ENCODE measurements around the gene LRRC53.

LRRC53 gene, protein sequence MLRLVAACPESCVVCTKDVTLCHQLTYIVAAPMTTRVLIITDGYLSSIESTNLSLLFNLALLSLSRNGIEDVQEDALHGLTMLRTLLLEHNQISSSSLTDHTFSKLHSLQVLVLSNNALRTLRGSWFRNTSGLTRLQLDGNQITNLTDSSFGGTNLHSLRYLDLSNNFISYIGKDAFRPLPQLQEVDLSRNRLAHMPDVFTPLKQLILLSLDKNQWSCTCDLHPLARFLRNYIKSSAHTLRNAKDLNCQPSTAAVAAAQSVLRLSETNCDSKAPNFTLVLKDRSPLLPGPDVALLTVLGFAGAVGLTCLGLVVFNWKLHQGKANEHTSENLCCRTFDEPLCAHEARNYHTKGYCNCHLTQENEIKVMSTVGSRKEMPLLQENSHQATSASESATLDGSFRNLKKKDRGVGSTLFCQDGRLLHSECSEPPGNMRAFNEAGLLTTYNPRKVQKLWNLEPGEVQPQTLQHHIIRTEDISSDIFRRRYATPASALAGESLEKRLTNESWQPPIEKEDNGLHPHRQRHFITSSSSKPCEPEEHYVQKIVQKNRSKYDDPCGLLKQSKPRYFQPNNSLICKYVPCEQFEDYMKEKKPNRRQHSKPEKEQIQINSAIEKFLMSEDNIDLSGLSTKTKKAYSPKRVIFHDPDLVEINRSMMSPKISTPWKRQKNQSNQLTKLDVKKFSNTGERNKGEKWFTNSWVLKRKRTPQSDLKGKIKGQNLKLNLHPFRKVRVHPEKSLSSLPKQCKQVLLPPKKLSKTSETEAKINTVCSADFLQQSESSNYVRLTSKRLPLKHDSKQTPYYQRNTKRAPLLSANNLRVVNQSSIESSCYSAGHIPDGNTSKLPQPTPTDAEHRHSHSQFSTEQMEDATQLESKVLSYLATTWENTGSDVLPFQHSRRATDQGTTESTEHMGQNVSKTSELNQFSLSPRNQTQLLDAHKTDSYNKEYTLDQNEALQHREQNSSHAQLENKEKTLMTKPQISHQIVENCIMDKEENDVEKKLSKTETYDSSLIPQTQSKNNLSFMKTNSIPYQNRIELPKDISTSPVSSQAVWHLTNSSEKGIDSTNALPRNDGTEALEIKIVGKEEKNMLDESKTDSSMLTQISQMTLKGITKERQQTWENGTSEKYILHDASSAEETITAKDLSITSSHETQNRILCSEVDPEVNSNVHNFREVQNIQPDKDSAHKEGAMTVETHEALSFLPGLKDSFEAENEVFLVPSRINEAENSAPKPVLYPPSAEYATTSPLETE

DNA sequence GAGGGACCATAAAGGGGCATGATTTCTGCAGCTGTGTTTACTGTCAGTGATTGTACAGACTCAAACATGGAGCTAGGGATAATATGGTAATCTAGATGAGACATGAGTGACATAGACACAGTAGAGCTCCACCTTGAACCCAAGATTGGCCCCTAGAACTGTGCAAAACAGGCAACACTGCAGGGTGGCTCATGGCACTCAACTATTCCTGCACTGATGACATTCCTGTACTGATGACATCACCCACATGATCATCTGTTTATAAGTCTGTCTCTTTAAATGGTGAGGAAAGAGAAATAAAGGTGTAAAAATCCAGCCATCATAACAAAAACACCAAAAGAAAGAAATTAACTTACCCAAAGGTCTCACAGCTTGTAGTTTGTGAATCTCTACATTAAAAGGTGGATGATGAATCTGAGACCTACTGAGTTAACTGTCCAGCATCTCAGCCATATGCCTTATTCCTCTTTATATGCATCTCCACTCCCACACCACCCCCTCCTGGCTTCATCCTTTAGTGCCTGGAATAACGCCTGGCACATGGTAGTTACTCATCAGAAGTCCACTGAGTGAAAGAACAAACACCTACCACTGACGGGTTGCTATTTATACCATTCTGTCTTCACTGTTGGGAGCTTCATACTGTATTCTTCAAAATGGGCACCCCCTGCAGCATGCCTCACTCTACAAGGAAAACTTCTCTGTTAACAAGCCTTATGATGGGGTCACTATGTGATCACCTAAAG lies at the start of gene LRRC53:
Gene LRRC53, minus strand, starts transcription at position 442 of the 746 bp plus-strand sequence. CDS start 29,262 bp downstream, outside the sequence.
- DNase-seq, result no peak

DNA sequence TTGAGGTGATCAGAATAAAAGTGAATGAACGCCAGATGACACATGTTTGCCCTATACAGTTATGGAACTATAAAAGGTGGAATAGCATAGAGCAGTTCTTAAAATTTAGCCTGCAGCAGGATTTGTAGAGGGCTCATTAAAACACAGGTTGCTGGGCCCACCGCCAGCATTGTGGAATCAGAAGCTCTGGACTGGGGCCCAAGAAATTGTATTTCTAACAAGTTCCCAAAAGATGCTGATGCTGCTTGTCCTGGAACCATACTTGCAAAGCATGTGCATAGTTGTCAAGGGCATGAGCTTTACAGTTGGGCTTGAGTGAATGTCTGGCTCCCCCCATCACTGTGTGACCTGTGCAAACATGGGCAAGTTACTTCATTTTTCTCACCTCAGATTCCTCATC lies 37.5 kb upstream of the LRRC53 start:
- DNase-seq, result no peak

DNA sequence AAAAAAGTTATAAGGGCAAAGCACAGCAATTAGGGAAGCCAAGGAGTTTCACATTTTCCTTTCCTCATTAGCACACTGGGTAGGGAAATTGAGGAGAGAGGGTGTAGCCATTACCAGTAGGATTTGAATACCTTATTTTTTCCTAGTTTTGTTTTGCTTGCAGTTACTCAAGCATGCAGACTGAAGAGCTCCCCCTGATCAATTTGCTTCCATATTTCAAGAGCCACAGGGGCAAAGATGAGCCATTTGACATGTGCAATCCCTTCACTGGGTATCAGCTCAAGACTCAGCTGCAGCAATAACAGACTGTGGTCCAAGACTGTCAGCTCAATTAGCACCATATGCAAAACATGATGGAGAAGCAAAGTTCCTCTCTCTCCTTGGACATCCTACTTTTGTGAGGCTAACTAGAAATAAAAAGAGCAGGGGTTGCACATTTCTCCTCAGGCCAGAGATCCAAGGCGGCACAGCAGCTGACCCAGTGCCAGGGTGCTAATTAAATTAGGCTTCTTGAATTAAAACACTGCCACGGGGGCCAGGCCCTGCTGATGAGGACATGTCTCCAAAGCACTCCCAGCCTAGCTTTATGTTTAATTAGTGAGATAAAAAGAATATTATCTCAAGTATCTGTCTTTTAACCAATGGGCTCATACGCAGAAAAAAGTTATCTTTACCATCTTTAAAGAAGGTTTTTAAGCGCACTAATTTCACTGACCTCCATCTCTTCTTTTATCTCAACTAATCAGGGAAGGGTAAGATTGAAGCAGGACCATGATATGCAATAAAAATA lies 36.7 kb upstream of the LRRC53 start:
- DNase-seq, result no peak

DNA sequence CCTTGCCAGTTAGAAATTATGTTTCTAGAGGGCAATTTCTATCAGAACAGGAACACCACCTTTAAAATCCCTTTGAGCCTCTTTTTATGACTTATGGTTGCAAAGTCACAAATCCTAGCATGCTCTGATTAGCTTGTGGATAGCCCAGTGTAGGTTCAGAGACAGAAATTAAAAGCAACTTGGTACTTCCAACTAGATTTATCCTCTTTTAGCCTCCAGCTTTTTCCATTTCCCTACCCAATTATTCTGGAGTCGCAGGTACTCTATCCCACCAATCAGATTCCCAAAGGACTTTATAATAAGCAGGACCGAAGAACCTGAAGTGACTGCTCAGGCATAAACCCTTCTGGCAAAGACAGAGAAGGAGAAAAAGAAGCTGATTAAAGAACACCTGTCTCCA lies 33.4 kb upstream of the LRRC53 start:
- DNase-seq, result no peak

DNA sequence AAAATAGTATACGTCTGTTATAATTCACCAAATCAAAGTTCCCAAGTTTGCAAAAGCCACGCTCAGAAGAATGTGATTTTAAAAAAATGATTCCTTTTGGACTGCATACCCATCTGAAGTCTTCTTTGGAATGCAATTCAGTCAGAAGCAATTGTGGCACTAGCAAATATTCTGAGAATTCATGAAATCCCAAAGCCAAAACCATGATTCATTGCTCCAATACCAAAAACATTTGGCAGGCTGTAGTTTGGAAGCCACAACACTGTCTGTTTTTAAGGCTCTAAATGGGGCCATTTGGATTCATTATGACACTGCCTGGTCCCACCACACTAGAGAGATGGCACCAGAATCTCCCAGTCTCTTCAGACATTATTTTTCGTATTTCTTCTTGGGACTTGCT lies 21.8 kb upstream of the LRRC53 start:
- no peak for DNase-seq

DNA sequence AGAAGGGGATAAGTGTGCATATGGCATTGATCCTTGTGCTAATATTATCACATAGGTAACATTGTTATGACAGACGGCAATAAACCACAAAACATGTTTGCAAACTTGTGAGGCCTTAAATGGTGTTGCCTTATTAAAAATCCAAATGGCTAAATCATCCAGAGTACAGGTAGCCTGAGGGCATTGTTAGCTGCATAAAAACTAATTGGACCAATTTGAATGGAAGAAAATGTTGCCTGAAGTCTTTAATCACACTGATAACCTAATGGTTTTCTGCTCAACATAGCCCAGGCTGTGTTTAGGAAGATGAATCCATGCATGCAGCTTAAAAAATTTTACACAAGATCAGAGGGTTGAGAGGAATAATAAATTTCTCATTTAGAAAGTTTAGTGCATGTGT lies 19.4 kb upstream of the LRRC53 start:
- DNase-seq, result no peak

DNA sequence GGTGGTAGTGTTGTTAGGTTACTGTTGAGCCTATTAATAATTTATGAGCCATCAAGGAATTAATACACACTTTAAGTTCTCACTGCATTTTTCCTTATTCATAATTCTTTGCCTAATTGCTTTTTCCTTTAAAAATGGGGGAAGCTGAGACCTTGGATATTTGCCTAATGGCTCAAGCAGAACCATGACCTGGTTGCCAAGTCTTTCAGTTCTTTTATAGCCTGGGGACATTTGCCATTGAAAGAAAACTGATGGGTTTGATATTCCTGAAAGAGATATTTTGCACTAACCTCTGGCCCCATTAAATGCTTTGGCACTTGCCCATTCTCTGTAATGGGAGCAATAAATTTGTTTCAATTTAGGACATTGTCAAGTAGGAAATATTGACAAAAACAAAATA lies 18.5 kb upstream of the LRRC53 start:
- no peak for DNase-seq

DNA sequence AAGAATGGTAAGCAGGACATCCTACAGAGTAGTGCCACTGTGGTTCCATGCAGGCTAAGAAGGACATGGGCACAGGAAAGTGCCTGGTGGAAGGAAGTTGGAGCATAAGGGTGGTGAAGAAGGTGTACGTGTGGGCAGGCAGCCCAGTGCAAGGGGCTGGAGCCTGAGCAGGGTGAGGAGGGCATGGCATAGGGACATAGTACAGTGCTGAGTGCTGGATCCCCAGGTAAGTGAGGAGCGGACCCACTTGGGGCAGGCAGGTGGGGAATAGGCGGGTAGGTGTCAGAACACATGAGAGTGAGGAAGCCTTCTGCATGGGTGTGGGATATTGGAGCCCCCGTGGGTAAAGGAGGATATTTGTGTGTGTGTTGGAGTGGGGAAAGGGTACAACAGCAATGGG lies 15.7 kb upstream of the LRRC53 start:
- DNase-seq, result no peak

DNA sequence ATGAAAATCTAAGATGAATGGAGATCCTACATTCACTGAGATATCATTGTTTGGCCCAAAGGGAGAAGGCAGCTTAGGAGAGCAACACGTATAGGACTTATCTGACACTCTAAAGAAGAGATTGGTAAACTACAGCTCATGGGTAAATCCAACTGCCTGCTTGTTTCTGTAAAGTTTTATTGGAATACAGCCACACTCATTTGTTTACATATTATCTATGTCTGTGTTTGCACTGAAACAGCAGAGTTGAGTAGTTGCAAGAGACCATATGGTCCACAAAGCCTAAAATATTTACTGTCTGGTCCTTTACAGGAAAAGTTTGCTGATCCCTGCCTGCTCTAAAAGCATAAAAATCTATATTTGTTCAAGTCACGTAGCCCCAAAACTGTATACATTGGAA lies 14.3 kb upstream of the LRRC53 start:
- no peak for DNase-seq

DNA sequence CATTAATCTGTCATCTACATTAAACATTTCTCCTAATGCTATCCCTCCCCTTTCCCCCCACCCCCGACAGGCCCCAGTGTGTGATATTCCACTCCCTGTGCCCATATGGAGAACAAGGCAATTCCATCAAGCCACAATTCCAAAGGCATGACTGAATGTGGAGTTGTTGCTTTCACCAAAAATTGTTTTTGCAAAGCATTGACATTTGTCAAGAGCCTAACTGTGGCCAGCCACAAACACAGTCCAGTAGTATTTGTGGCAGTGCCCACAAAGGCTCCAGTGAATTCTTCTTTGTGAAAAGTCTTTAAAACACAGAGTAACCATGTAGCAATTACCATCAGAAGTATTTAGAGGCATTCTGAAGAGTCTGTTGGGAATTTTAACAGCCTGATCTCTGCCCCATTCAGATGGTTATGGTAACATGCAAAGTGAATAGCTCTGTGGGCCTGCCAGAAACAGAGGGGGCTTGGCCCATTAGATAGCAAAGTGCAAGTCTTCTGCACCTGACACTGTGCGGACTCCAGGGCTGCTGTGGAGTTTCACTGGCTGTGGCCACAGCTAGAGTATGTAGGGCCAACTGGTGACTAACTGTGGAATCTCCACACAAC lies 11.6 kb upstream of the LRRC53 start:
- no peak for DNase-seq

DNA sequence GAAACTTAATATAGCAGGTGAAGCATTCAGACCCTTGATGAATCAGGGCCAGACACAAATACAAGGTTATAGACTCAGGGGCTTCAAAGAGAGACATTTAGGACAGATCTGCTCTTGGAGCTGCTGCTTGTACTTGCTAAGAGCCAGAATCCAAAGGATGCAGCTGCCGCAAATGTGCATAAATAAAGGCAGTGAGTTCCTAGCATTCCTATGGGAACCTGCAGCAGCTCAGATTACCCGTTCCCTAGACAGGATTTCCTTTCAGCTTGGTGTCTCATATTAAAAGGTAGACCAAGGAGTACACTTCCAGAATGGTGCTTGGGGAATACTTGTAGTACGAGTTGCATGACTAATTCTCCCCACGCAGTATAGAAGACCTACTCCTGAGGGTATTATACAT lies 9.7 kb upstream of the LRRC53 start:
- no peak for DNase-seq

DNA sequence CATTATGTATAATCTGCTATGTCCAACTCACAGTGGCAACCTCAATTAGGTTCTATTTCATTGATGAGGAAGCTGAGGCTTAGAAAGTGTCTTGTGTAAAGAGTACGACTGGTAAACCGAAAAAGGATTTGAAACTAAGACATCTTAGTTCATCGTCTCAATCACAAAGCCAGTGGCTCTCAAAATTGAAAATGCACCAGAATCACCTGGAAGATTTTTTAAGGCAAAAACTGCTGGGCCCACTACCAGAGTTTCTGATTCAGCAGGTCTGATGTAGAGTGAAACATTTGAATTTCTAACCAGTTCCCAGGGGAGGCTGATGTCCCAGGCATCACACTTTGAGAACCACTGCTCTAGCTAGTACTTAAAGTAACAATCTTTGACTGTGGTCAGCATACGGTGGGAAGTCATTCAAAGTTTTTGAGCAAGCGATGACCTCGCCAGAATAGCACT lies 5.2 kb upstream of the LRRC53 start:
- DNase-seq, result no peak

DNA sequence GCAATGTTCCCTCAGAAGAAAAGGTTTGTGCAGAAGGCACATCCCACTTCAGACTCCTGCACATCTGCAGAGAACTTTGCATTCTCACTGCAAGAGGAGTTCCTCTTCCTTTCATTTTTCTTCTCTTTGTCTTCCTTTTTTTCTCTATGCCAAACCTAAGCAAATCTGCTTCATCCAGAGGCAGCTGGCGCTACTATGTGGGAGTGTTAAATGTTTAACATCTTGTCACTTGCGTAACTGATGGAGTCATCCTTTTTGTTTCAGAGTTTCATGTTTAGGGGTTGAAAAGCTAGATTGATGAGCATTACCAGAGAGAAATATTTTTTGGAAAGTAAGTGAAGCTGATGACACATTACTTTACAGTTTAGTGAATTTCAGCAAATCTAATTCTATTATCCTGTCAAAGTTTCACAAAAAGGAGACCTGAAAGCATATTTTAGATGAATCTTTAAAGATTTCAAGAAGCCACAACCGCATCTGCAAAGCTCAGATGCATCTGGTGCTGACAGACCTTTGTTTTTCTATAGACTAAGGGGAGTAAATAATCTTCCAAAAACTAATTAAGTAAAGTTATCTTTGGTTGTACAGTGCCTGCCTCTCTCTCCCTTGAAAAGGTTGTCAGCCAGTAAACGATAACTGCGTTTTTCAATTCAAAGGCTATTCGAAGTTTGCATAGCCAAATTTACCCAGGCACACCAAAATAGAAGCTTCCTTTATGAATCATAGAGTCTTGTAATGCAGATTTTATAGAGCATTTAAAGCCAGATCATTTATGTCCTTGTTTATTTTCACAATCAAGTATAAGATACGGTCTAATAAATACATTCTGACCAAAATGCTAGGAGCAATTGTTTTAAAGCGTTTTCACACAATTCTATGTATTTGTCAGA lies 1.2 kb upstream of the LRRC53 start:
- no peak for DNase-seq

DNA sequence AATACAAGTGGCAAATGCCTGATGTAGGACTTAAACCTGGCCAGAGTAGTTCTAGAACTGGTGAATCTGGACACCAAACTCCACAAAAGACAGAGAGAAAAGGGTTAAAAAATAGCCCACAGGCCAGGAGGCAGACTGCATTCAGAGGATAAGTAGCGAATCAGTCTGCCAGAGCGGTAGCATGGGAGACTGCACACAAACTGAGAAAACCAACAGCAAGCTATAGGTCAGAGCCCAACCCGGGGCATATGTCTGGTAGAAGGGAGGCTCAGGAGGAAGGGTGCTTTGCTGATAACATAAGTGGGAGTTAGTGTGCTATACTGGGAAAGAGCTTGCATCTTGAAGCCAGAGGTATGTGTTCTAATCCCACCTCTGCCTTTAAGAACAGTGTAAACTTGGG lies 4.0 kb downstream of the LRRC53 start:
- DNase-seq, result no peak

DNA sequence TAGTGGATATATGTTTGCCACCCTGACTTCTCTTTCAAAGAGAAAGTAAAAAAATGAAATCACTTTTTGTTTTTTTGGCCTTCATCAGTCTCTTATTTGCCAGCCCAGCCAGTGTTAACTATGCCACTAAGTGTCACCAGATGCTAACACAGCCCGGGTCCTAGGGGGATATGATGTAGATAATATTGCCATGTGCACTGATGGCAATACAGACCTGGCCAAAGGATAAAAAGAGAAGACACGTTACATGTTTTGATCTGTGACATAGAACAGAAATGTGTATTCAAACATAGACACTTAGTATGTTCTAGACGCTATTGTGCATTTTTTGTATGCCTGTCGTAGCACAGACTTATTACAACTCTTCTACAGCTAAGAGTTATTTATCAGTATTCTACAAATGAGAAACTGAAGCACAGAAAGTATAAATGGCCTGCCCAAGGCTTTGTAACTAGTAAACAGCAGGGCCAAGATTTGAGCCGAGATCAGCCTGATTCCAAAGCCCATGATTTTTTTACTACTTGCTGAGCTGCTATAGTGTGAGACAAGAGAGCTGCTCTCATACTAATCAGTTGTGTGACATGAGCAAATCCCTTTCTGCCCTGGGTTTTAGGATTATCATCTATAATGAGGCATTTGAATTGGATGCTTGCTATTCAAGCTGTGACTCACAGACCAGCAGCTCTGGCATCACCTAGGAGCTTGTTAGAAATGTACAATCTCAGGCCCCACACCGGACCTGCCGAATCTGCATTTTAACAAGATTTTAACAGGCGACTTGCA lies 6.3 kb downstream of the LRRC53 start:
- no peak for DNase-seq

DNA sequence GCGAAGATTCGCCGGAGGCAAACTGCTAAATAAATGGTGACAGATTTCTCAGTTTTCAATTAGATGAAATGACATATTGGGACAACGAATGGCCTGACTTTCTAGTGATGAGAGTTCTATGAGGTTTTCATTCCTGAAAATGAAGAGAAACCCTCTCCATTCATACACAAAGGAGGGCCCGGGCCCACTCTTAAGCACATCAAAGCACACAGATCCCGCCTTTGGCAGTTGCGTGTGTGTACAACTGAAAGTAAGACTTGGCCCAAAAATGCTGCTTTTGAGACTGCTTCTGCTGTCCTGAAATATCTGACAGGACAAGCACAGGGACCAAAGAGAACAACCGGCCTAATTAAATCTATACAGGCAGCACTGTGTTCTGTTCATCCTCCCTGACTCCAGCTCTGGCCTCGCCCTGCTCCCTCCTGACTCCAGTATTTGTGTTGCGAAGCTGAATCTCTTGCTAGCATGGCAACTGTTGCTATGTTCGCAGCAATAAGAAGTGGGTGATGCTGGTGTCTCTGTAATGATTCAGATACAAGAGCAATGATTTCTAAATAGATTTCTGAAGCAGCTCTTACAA lies 7.4 kb downstream of the LRRC53 start:
- DNase-seq, result no peak

DNA sequence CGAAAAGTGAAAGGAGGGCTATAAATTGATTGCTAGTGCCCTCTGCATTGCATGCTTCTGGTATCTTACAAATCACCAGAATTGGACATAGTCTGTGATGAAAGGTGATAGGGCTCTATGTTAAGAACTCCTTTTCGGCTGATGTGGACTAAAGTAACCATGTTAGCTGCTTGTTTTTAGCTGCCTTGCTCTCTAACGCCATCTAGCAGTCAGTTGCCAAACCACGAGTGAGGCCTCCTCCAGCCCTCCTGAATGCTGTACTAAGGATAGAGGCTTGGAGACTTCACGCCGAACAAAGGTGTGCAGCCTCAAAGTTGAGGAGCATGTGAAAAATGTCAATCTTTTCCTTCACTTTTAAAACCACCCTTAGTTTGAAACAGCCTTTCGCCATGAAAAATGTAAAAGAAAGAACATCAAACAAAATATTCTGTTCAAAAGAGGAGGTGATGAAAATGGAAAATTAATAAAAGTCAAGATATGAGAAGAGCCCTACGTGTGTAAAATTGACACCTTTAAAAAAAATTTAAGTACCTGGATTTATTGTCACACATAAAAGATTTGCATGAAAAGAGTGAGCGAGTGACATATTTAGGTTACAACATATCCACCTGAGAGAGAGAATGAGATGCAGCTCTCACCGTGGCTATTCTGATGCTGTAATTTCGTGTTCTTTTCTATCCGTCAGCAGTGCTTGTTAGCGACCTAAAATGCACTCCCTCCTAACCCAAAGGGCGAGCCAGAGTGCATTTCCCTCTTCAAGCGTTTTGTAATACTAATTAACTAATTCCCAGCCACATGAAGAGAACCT lies 8.1 kb downstream of the LRRC53 start:
- DNase-seq, result peak; percentile 5

DNA sequence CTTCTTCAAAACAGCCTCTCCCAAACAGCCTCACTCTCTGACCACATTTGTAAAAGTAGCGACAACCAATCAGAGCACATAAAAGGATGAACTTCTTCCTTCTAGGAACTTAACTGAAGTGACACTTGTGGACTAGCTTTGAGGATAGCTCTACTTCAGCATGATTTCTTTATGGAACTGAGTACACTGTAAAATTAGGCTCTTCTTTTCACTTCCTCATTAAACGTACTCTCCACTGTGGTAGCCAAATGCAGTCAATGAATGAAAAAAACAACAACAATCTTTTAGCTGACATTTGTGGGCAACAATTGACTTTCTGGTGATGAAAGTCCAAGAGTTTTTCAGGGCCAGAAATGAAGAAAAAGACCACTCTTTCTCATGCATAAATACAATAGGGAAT lies 9.6 kb downstream of the LRRC53 start:
- DNase-seq, result no peak
